DLD1 (cell line): ENCODE results near the gene NCR2.

ENCODE experiments used
- in situ Hi-C: cut with HindIII; loops from 2 replicates; pipeline ENCODE4 v1.10.0; 2017; ENCODE audit warnings: low sequenced_read_pairs

The NCR2 gene

DNA sequence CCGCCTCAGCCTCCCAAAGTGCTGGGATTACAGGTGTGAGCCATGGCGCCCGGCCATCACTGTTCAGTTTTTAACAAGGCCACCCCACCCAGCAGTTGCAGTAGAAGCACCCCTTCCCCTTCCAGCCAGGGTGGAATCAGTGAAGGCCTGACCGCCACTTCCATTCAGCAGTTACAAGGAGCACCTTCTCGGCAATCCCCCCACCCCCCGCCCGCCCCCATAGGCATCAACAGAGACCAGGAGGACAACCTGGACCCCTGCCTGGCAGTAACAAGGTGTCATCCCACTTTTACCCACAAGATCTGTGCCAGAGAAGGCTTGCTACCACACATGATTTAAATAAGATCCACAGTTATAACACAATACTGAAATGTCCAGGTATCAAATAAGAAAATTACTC, 23.1 kb downstream of the NCR2 start:
- in situ Hi-C loops: no loop called here

DNA sequence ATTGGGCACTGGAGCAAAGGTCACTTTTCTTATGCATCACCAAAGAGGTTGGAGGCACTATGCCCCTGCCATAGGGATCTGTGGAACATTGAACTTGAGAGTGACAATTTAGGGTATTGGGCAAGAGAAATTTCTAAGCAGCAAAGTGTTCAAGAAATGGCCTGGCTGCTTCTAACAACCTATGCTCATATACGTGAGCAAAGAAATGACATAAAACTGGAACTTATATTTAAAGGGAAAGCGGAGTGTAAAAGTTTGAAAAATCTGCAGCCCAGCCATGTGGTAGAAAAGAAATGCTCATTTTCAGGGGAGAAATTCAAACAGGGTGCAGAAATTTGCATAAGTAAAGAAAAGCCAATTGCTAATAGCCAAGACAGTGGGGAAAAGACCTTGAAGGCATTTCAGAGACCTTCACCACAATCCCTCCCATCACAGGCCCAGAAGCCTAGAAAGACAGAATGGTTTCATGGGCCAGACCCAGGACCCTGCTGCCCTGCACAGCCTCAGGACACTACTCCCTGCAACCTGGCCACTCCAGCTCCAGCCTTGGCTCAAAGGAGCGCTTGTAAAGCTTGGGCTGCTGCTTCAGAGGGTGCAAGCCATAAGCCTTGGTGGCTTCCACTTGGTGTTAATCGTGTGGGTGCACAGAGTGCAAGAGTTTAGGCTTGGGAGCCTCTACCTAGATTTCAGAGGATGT, 24.4 kb downstream of the NCR2 start:
- in situ Hi-C loops: no loop called here

DNA sequence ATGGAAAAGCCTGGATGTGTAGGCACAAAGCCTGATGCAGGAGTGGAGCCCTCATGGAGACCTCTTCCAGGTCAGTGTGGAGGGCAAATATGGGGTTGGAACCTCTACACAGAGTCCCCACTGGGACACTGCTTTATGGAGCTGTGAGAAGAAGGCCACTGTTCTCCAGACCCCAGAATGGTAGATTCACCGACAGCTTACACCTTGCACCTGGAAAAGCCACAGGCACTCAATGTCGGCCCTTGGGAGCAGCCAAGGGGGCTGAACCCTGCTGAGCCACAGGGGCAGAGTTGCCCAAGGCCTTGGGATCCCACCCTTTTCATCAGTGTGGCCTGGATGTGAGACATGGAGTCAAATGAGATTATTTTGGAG, 24.9 kb downstream of the NCR2 start:
- in situ Hi-C loops: no loop called here

DNA sequence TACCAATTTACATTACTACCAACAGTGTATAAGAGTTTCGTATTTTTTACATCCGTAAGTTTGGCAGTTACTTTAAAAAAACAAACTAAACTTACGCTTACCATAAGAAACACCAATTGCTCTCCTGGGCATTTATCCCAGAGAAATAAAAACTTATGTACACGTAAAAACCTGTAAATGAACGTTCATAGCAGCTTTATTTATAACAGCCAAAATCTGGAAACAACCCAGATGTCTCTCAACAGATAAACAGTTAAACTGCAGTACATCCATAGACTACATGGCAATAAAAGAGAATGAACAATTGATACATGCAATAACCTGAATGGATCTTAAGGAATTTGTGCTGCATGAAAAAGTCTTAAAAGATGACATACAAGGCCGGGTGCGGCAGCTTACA, 30.7 kb downstream of the NCR2 start:
- in situ Hi-C loops: no loop called here

DNA sequence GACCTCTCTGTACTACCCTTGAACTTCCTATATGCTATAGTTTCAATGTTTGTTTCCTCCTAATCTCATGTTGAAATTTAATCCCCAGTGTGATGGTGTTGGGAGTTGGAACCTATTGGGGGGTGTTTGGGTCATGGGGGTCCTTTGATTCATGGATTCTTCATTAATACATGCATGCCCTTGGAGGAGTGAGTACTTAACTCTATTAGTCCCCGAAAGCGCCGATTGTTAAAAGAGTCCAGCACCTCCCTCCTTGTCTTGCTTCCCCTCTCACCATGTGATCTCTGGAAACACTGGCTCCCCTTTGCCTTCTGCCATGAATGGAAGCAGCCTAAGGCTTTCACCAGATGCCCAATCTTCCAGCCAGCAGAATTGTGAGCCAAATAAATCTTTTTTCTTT, 31.7 kb downstream of the NCR2 start:
- in situ Hi-C loops: no loop called here

DNA sequence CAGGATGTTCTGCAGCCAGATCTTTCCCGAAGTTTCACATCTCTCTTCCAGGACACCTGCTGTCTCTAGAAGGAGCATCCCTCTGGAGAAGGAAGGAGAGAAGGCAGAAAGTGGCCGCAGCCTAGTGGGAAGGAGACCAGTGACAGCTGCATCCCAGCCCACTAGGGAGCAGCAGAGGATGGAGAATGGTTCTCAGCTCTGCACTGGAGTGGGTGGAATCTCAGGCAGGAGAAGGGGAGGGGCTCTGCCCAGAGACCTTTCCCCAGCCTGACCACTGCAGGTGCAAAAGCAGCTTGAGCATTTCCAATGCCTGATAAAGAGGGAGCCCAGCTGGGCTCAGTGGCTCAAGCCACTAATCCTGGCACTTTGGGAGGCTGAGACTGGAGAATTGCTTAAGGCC, 32.3 kb downstream of the NCR2 start:
- in situ Hi-C loops: no loop called here

DNA sequence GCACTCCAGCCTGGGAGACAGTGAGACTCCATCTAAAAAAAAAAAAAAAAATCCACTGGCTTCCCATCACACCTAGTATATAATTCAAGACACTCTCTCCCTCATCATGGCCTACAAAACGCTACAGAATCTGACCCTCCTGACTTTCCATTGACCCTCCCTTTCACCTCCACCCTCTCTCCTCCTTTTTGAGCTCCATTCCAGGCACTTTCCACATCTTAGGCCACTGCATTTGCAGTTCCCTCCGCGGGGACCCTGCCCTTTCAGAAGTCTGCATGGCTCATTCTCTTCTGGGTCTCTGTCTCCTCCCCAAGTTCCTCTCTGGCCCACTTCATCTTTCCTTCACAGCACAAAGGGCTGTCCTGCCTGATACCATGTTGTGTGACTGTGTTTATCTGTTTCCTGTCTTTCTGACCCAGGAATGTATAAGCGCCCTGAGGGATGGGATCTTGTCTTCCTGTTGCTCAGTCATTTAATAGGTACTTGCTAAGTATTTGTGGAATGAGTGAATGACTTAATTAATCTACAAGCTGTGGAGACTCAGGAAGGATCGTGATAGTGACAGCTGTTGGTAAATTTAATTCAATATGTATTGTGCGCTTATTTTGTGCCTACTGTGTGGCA, 35.2 kb downstream of the NCR2 start:
- in situ Hi-C loops: no loop called here

DNA sequence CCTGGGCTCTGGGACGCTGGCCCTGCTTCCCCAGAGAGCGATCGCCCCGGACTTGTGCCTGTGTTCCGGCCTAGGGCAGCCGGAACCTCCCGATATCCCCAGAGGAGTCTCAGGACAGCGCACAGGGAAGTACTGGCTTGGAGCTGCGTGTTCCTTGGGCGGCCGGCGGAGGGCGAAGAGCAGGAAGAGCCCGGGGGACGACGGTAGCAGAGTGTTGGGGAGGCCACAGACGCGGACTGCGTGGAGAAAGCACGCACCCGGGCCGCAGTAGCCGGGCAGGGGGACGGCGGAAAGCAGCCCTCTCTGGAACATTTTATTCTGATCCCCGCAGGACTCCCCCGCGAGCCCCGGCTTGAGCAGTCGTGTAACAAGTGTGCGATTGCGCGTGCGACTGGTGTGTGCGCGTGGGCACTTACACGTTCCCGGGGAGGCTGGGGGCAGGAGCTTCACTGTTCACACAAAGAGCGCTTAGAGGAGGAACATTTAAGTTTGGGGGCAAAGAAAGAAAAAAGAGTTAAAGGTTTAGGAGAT, 36.1 kb downstream of the NCR2 start:
- in situ Hi-C loops: no loop called here

DNA sequence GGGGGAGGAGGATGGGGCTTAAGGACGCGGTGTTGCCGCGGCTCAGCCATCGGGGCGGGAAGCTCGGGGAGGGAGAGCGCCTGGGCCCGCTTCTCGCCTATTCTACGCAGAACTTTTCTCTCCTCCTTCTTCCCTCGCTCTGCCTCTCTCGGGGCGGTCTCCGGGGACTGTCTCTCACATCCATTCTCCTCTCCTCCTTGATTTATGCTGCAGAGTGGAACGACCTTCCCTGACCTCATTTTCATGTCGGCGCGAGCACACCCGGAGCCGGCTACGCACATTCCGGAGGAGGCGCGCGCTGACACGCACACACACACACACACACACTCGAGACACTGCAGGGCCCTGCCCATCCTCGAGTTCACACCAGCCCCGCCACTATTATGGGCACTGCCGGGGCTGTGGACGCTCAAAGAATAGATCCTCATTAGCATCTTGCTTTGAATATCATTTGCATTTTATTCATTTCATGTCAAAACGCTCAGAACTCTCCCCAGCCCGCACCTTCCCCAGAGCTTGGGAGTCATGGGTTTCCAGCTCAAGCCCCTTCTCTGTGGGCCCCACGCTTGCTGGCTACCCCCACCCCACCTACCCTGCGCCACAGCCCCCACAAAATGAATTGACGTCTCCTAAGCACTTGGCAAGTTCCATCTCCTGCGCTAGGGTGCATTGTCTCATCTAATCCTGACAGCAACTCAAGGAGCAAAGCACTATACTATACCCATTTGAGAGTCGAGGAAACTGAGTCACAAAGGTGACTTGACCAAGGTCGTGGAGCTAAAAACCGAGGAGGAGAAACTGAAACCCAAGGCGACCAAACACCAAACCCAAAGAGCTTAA, 36.8 kb downstream of the NCR2 start:
- in situ Hi-C loops: no loop called here

DNA sequence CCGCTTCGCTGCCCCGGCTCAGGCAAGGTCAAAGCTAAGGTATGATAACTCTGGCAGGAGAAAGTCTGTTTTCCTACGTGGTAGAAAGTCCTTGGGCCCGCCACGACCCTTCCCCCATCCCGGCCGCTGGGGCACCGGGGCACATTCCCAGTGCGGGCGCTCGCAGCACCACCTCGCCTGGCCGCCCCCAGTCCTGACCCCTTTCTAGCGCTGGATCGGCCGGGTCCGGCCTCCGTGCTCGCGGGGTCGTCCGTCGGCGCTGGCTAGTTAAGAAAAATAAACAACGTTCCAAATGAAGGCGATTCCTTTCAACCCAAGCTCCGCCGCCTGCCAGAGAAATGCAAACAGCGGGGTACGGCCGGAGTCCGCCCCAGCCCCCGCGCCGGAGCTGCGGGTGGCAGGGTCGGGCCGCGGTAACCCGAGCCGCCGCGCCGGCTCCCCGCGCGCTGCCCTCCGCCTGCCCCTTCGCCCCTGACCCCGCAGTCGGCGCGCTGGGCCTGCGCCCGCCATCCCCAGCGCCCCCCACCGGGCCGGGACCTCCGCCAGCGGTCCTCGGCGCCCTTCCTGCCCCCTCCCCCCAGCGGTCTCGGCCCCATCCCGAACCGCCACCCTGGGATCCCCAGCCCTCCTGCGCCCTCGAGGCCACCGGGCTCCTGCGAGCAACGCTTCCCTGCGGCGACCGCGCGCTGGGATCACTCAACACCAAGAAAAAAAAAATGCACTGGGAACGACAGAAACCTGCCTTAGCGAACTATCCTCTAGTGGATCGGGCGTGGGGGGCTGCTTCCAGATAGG, 37.6 kb downstream of the NCR2 start:
- in situ Hi-C loops: no loop called here

DNA sequence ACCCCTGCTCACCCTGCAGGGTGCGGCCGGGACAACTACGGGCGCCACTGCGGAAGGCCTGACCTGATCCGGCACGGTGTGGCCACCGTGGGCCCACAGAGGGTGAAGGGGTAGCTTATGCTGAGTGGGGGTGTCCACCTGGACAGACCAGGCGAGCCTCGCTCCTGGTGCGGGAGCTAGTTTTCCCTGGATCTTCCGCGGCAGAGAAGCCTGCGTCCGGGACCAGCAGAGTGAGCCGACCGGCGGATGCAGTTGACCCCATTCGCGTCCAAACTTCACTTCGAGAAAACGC, 38.2 kb downstream of the NCR2 start:
- in situ Hi-C loops: no loop called here

DNA sequence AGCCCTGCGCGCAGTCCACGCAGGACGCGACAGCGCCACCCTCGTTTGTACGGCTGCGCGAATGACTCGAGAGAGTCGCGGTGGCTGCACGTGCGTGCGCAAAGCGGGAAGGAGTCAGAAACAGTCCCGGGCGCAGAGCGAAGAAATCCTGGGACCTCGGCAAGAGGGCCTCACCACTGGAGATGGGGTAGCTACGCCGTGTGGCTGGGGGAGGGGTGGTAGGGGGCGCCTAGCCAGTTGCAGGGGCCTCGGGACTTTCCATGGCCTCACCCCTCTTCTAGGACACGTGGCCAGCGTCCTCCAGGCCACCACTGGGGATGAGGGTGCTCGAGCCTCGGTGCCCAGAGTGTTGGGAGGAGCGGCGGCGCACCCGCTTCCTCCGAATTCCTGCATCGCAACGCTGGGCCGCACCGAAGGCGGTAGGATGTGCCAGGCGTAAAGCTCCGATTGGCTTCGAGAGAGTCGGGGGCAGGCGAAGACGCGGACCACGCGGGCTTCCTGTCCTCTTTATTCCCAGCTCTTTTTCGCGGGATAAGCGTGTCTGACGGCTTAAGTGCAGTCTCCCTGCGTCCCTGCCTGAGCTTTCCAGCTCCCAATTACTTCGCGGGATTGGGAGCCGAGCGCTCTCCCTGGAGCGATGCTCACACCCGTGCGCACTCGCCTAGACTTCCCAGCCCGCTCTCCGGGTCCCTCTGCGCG, 38.7 kb downstream of the NCR2 start:
- in situ Hi-C loops: no loop called here

DNA sequence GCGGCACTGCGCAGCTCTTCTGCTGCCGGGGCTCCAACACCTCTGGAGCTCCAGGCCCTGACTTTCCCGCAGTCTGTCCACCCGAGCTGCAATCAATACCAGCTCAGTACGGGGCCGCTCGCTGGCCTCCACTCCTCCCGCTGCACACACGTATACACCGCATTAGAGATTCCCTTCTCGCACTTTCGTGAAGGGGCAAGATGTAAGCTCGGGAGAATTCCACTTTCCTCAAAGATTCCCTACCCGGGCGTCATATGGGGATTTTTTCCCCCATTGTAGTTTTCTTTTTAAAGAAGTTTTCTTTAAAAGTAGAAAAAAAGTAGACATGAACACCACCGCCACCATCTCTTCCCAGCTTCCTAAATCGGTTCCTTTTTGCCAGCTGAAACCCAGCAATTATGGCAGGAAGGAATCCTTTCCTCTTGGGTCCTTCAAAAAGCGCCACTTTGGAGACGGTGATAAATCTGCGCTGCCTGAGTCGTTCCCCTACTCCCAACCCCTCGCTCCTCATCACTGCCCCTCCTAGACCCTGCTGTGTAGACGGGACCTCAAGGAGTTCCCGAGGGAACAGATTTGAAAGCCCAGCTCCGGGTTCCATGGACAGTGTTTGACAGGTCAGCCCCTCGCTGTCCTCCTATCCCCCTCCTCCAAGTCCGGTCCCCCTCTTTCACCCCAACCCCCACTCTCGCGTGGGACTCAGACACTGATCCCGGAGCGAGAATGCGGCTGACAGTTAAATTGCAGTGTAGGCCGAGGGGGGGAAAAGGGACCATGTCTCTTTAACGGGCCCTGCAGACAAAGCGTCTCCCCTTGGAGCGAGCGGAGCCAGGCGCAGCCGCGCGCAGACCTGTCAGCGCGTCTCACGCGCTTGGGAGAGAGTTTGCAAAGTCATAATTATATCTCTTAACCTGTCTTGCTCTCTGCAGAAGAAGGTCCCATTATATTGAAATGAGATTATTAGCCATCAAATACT, 39.5 kb downstream of the NCR2 start:
- in situ Hi-C loops: no loop called here

DNA sequence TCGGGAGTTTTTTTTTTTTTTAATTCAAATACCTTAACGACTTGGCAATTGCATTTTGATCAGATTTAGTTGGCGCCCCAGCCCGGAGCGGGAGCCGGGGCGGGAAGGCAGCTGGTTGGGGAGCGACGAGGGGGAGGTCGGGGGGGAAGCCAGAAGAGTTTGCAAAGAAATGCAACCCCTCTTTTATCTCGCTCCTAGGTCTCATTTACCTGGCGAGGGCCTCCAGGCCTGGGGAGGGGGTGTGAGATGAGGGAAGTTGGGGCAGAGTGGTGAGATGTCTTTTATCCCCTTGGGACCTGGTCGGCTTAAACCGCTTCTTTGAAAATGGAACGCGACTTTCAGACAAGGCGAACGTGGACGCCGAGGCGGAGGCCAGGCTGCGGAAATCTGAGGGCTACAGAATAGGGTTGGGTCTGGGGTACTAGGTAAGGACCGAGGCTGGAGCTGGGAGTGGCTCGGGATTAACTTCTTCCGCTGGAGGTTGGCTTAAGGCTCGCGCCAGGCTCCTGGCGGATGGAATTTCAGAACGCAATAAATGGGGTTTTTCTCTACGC, 40.3 kb downstream of the NCR2 start:
- in situ Hi-C loops: no loop called here

DNA sequence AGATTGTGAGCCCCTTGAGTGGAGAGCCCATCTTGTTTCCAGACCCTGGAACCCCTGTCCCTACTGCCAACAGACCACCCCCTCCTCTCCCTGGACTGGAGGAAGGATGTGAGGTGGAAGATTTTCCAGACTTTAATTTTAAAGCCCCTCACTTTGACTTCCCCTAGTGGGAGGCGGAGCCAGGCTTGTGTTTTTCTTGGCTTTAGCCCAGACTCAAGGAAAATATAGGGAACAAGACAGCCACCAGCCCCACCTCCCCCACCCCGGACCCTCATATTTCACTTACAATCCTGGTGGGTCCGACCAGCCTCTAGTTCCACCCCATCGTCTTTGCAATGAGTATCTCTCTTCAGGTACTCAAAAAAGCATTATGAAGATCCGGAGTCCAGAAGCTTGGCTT, 40.8 kb downstream of the NCR2 start:
- in situ Hi-C loops: no loop called here

DNA sequence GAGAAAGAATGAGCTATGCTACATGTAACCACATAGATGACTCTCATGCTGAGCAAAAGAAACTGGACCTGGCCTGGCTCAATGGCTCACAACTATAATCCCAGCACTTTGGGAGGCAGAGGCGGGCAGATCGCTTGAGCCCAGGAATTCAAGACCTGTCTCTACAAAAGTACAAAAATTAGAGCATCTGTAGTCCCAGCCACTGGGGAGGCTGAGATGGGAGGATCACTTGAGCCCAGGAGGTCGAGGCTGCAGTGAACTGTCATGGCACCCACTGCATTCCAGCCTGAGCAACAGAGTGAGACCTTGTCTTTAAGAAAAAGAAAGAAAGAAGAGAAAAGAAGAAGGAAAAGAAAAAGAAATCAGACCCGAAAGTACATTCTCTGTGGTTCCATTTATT, 41.7 kb downstream of the NCR2 start:
- in situ Hi-C loops: no loop called here

DNA sequence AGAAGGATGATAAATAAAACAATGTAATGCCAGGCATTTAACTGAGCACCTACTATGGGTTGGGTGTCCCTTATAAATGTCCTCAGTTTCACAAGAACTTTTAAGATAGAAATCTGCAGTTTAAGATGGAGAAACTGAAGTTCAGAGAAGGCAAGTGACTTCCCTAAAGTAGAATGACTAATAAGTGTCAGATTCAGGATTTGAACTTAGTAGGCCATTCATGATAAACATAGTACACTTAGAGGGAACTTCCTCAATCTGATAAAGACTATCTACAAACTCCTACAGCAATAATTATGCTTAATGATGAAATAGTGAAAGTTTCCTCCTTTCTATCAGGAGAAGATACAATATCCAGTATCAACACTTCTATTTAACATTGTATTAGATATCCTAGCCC, 43.9 kb downstream of the NCR2 start:
- in situ Hi-C loops: no loop called here

DNA sequence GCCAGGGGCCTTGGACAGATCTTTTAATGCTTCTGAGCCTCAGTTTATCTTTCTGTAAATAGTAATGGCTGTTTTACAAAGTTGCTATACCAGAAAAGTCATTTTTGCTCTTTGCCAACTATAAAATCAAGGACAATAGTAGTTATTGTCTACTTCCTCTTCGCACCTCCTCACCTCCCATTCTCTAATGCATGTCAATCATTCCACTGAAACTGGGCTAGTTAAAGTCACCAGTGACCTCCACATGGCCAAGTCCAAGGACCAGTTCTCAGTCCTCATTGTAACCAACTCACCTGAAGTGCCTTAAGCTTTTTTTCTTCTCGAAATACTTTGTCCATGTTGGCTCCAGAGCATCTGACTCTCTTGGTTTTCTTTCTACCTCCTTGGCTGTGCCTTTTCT, 51.2 kb downstream of the NCR2 start:
- in situ Hi-C loops: no loop called here

DNA sequence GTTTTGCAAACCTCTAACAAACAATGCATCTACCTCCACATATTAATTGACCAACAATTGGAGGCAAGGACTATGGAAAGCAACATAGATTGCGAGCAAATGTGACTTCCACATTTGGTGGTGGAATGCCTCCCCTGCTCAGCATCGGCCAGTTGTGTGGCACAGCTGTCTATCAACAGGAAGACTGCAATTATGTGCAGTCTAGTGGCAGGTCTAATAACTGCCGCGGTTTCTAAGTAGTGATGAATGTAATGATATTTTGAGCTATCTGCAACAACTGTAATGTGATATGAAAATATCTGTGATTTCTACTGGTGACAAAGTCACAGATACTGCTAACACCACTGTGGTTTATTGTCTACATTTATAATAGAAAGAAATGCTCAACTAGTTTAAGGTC, 56.8 kb downstream of the NCR2 start:
- in situ Hi-C loops: no loop called here
